Muscle layer of colon (tissue), 2 donors: ENCODE data around the gene THSD8.

ENCODE experiments used
- H3K27ac ChIP-seq: one replicate; pipeline ENCODE4 v1.7.0; 2013; ENCODE audit warnings: low read depth, mild to moderate bottlenecking, low read length, moderate library complexity
- H3K27me3 ChIP-seq, 2 donors: one replicate each; pipeline ENCODE4 v1.7.0; 2013; ENCODE audit warnings: low read length in 2 of 2, mild to moderate bottlenecking in 2 of 2; ENCODE audit not compliant: insufficient read depth in 2 of 2, control insufficient read depth in 1 of 2
- H3K36me3 ChIP-seq: one replicate; pipeline ENCODE4 v1.7.0; 2013; ENCODE audit warnings: mild to moderate bottlenecking, low read length; ENCODE audit not compliant: insufficient read depth
- H3K4me1 ChIP-seq: one replicate; pipeline ENCODE4 v1.7.0; 2013; ENCODE audit warnings: mild to moderate bottlenecking, low read length; ENCODE audit not compliant: insufficient read depth
- H3K4me3 ChIP-seq, 2 donors: one replicate each; pipeline ENCODE4 v1.7.0; 2013; ENCODE audit warnings: low read length in 2 of 2, low read depth in 1 of 2, mild to moderate bottlenecking in 1 of 2, moderate library complexity in 1 of 2
- H3K9ac ChIP-seq: one replicate; pipeline ENCODE4 v1.7.0; 2013; ENCODE audit warnings: low read length
- H3K9me3 ChIP-seq: one replicate; pipeline ENCODE4 v1.7.0; 2013; ENCODE audit warnings: mild to moderate bottlenecking, low read length
- donor health status: abdominal sarcoma.
- donor health status: Adenocarcinoma of cecum.

The THSD8 gene

GRCh38 chr19:12801466-12802266, at the start of gene THSD8, which contains the start of gene PRDX2:
Gene THSD8 (plus strand): TSS chr19:12802069. CDS start chr19:12802072, 3 bp downstream.
Gene PRDX2 (minus strand): TSS chr19:12801800. CDS start chr19:12801261, 539 bp downstream.
- peak within 1 kb of the TSS; percentile 61 to 94 for H3K4me3 ChIP-seq
- no peaks in the 10 kb centered on the region for H3K27me3 ChIP-seq
- no peaks in the 10 kb centered on the region for H3K9me3 ChIP-seq
- peaks cover 22% of the 10 kb centered on the region for H3K4me1 ChIP-seq
- H3K9ac ChIP-seq: peak within 1 kb of the TSS; percentile 84
- peaks cover 22% of the 10 kb centered on the region for H3K36me3 ChIP-seq
- H3K27ac ChIP-seq: peak within 1 kb of the TSS; percentile 69

GRCh38 chr19:12754465-12755196, 47.2 kb upstream of the THSD8 start:
- H3K27me3 ChIP-seq: peaks cover 0 to 7% of the 10 kb centered on the region in 2 donors
- H3K36me3 ChIP-seq: no peaks in the 10 kb centered on the region
- no peak overlapping the region for H3K27ac ChIP-seq
- H3K9ac ChIP-seq: no peak overlapping the region
- no peak overlapping the region for H3K4me3 ChIP-seq
- H3K4me1 ChIP-seq: no peaks in the 10 kb centered on the region
- H3K9me3 ChIP-seq: no peaks in the 10 kb centered on the region

GRCh38 chr19:12756150-12756883, 45.6 kb upstream of the THSD8 start:
- H3K4me3 ChIP-seq: no peak overlapping the region
- no peak overlapping the region for H3K9ac ChIP-seq
- no peaks in the 10 kb centered on the region for H3K36me3 ChIP-seq
- H3K27ac ChIP-seq: no peak overlapping the region
- no peaks in the 10 kb centered on the region for H3K9me3 ChIP-seq
- H3K4me1 ChIP-seq: no peaks in the 10 kb centered on the region
- peaks cover 0 to 7% of the 10 kb centered on the region in 2 donors for H3K27me3 ChIP-seq

GRCh38 chr19:12757544-12758274, 44.2 kb upstream of the THSD8 start:
- H3K27ac ChIP-seq: no peak overlapping the region

GRCh38 chr19:12759686-12760085, 42.2 kb upstream of the THSD8 start:
- H3K27me3 ChIP-seq: no peaks in the 10 kb centered on the region
- H3K9ac ChIP-seq: no peak overlapping the region
- no peaks in the 10 kb centered on the region for H3K36me3 ChIP-seq
- H3K9me3 ChIP-seq: no peaks in the 10 kb centered on the region
- no peak overlapping the region for H3K4me3 ChIP-seq
- H3K4me1 ChIP-seq: no peaks in the 10 kb centered on the region
- no peak overlapping the region for H3K27ac ChIP-seq

More at GRCh38 chr19:12757544-12758274, 44.2 kb upstream of the THSD8 start:
- Histone ChIP-seq H3K27me3 (no peaks in the 10 kb centered on the region), H3K9ac (no peak overlapping the region), H3K9me3 (no peaks in the 10 kb centered on the region), H3K36me3 (no peaks in the 10 kb centered on the region), H3K4me1 (no peaks in the 10 kb centered on the region), H3K4me3 (peak overlapping the region; percentile 27 to 51)

GRCh38 chr19:12763100-12763499, 38.8 kb upstream of the THSD8 start:
- Histone ChIP-seq H3K9me3 (no peaks in the 10 kb centered on the region), H3K4me1 (no peaks in the 10 kb centered on the region), H3K9ac (no peak overlapping the region), H3K27ac (no peak overlapping the region), H3K4me3 (no peak overlapping the region), H3K27me3 (no peaks in the 10 kb centered on the region), H3K36me3 (no peaks in the 10 kb centered on the region)

- Histone ChIP-seq H3K9ac (no peak overlapping the region), H3K27me3 (no peaks in the 10 kb centered on the region), H3K36me3 (no peaks in the 10 kb centered on the region), H3K9me3 (no peaks in the 10 kb centered on the region), H3K4me1 (no peaks in the 10 kb centered on the region), H3K4me3 (no peak overlapping the region), H3K27ac (no peak overlapping the region)
Measured at GRCh38 chr19:12764698-12765097, 37.2 kb upstream of the THSD8 start.

GRCh38 chr19:12766051-12766521, 35.8 kb upstream of the THSD8 start:
- Histone ChIP-seq H3K4me3 (no peak overlapping the region), H3K27me3 (no peaks in the 10 kb centered on the region), H3K9me3 (no peaks in the 10 kb centered on the region), H3K27ac (peak overlapping the region; percentile 48), H3K36me3 (no peaks in the 10 kb centered on the region), H3K4me1 (no peaks in the 10 kb centered on the region), H3K9ac (no peak overlapping the region)

GRCh38 chr19:12767150-12767549, 34.7 kb upstream of the THSD8 start:
- Histone ChIP-seq H3K4me3 (no peak overlapping the region), H3K4me1 (no peaks in the 10 kb centered on the region), H3K27ac (no peak overlapping the region), H3K36me3 (no peaks in the 10 kb centered on the region), H3K9ac (no peak overlapping the region), H3K9me3 (no peaks in the 10 kb centered on the region), H3K27me3 (no peaks in the 10 kb centered on the region)

- Histone ChIP-seq H3K36me3 (no peaks in the 10 kb centered on the region), H3K4me3 (no peak overlapping the region), H3K9ac (no peak overlapping the region), H3K27me3 (no peaks in the 10 kb centered on the region), H3K9me3 (no peaks in the 10 kb centered on the region), H3K27ac (no peak overlapping the region), H3K4me1 (no peaks in the 10 kb centered on the region)
Measured at GRCh38 chr19:12767666-12768065, 34.2 kb upstream of the THSD8 start.
